CD4-positive, alpha-beta T cell treated with Interleukin-17A for 4 hours (primary cell): ENCODE data around the gene DDX23.

Experiments used
- DNase-seq: peaks from one replicate; pipeline ENCODE4 v3.0.0-alpha.2; 2020; ENCODE audit warnings: mixed read lengths

The DDX23 gene

GRCh38 chr12:48794870-48795269 is 57.1 kb downstream of the DDX23 start:
- DNase-seq, result no peak

GRCh38 chr12:48793696-48794095 is 58.3 kb downstream of the DDX23 start:
- no peak for DNase-seq

- no peak for DNase-seq
These were observed 62.1 kb downstream of the DDX23 start for GRCh38 chr12:48789858-48790326.

DNA sequence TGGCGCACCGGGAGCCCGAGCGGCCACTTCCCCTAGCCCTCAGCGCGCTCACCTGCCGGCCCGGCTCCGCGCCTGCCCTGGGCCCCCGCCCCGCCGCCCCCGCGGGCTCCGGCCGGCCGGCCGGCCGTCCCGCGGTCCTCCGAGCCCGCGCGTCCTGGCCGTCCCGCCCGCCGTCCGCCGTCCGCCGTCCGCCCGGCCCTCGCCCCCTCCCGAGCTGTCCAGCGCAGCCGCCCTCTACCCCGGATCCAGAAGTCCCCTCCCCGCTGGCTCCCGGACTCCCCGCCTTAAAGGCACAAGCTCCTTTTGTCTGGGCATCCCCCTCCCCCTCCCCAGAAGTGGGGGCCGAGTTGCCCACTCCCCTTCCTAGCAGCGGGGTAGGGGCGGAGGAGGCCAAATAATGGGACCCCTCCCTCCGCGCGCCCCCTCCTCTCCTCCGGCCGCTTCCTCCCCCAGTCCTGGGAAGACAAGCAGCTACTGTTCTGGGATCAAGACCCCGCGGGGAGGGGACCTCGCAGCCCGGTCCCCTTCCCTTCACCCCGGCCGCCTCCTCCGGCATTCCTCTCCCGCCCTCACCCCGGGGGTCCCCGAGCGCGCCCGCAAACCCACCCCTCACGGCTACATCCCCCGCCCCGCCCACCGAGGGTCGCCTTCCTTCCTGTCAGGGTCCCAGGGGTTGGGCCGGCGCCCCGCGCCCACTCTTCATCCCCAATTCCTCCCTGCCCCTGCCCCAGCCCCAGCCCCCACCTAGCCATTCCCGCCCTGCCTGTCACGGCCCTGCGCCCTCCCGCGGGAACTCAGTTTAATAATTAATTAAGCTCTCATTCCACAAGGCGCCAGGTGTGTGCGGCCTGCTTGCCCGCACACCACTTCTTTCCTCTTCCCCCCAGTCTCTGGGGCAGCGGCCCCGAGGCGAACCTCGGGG is 62.8 kb downstream of the DDX23 start, which contains the start of gene ADCY6:
Gene ADCY6 (minus strand): TSS at position 236 of the 922 bp plus-strand sequence. CDS start 5,655 bp downstream, outside the sequence.
- DNase-seq, result no peak

DNA sequence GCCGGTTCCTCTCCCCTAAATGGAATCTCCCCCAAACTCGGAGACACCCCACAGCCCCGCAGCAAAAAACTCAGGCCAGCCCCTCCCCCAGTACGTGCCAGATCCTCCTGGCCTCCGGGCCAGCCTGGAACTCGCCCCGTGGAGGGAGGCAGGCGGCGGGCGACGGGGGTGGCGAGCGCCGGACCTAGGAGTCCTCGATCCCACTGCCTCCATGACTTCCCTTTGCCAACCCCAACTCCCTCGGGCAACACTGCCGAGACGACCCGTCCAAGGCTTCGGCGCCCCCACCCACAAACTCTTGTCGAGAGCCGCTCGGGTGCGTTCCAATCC is 63.5 kb downstream of the DDX23 start:
- DNase-seq, result no peak

- DNase-seq, result no peak
These were observed 64.0 kb downstream of the DDX23 start for GRCh38 chr12:48787791-48788523.

DNA sequence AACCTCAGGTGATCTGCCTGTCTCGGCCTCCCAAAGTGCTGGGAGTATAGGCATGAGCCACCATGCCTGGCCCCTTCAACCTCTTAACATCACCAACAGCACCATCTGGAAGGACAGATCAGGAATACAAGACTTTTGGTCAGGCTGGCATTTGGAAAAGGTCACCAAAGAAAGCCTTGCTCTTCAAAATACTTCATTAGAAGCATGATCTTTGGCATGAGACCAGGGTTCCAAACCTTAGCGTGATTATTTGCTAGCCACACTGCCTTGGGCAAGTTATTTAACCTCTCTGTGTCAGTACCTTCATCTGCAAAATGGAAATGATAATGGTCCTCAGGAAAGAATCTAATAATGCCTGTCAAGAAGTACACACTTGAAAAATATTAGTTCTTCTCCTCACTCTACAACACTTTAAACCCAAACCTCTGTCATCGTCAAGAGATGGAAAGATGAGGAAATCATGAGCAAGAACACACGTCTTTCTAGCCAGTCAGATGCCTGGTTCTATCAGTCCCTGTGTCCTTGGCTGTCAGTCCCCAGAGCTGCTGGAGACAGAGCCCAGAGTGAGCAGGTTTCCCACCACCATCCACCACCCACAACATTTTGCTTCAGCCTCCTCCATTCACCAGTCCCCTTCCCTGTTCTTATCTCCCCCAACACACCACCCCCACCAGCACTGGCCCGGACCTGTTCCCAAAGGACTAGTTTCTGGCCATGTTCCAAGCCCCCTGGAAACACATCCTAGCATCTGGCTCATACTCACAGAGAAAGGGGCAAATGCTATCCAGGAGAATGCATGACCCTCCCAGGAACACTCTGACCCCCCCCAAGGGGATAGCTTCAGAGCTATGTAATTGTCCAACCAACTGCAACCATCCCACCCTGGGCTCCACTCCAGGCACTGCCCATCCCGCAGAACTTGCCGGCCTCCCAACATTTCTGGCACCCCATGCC is 65.1 kb downstream of the DDX23 start:
- no peak for DNase-seq

DNA sequence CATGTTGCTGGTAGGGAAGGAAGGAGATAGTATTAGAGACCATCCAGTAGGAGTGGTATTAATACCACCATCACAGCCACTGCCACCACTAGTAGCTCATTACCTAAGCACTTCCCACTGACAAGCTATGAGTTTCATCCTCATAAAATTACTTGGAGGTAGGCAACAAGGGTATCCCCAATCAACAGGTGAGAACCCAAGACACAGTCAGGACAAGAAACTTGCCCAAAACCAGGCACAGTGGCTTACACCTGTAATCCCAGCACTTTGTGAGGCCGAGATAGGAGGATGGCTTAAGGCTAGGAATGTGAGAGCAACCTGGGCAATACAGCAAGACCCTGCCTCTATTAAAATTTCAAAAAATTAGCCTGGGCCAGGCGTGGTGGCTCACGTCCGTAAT is 68.5 kb downstream of the DDX23 start:
- DNase-seq, result no peak

DNA sequence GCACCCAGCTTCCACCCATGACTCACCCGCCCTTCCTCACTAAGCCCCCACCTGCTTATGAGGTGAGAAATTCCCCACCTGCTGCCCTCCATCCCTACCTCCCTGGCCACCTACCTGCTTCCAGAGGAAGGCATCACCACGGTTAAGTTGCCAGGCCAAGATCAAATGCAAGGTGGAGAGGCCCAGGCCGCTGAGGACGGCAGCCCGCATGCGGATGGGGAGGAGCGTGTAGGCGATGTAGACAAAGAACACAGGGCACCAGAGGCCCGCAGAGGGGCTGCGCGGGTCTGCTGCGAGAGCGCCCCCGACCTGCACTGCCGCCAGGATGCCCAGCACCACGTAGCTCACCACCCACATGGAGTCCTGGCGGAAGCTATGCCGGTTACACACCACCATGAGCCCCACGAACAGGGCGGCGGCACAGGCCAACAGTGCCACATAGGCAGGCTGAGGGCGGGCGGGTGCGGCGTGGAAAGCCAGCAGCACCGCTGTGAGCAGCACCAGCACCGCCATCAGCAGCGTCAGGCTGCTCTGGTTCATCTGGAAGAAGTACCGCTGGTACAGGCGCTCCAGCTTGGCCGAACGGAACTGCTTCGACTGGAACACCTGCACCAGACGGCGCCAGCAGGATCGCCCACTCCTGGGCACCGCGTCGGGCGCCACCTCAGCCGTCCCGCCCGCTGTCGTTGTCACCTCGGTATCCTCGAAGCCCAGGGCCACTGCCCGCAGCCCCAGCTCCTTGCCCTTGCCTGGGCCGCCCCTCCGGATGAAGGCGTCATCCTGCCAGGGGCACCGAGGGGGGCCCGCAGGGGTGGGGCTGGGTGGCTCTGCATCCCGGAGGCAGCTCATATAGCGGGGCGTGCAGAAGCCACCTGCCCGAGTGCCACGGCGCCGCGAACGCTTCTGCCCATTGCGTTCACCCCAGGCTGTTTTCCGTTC is 69.2 kb downstream of the DDX23 start:
- DNase-seq, result no peak

- DNase-seq, result no peak
These were observed 70.1 kb downstream of the DDX23 start for GRCh38 chr12:48781750-48782456.

DNA sequence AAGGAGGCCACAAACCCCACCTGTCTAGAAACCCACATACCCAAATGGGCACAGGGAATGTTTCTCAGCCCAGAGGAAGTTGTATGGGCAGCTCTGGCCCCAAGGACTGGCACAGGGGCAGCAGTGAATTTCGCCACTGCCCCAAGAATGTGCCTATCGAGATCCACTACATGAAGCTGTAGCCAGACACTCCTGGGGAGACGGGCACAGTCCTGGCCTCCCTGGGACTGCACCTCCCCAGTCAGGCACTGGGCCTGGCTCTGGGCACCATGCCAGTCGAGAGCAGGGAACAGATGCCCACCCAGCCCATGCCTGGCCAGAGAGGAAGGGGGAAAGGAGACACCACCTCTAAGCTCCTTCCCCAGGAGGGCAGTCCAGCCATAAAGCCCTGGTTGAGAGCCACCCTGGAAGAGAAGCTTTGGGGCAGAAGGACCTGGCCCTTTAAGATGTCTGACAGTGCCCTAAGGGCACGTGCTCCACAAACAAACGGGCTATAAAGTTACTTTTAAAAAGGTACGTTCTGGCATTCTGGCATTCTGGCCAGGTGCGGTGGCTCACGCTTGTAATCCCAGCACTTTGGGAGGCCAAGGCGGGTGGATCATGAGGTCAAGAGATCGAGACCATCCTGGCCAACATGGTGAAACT is 71.5 kb downstream of the DDX23 start:
- no peak for DNase-seq

DNA sequence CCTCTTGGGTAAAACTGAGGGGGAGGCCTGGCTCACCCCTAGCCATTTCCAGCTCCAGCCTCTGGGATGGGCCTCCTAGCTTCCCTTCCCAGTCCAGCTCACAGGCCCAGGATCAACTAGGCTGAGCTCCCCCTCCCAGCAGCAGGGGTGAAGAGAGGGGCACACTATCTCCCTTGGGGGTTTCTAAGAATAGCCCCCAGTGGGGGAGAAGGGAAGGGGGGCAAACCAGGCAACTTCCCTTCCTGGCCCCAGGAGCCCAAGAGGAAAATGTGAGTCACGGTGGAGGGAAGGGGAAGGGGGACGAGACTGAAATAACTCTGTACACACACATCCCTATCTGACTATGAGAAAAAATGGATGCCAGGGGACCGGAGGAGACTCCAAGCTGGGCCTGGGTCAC is 72.1 kb downstream of the DDX23 start:
- DNase-seq, result no peak
